ENCODE results near the gene OSBPL2. TPM values are rescaled to one million over a fixed set of nuclear protein-coding genes. Genes with fewer than 3 reads are reported as not detected.

OSBPL2 gene
- total and polyA plus RNA-seq, 9 of the 15 experiments (the other 6 are each of a cell fraction or from before 2014, with no cell fraction given), result 2.5 to 25.6 (median 14.1) TPM

DNA sequence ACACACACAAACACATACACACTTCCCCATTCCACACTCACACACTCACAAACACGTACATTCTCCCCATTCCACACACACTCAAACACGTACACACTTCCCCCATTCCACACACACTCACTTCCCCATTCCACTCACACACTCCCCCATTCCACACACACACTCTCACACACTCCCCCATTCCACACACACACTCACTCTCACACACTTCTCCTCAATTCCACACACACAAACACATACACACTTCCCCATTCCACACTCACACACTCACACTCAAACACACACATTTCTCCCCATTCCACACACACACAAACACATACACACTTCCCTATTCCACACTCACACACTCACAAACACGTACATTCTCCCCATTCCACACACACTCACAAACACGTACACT, 8.7 kb upstream of the OSBPL2 start:
- in situ Hi-C loops (cut with MboI) (no loop called here), intact Hi-C loops (cut with micrococcal nuclease) (no loop called here)
- FAIRE-seq (peak; percentile 68), ATAC-seq (no peak), DNase-seq (ENCODE audit: extremely low read depth in 1 of 4, low spot score in 3 of 4) (no peak)
- Histone ChIP-seq H3K9me1 (ENCODE audit: control insufficient read depth, insufficient read depth, low read length) (no peaks in the 10 kb centered on the region), H3K4me2 (ENCODE audit: insufficient read depth, low read length) (no peak overlapping the region), H3K36me3 (ENCODE audit: control insufficient read depth, insufficient read depth, low read length) (no peaks in the 10 kb centered on the region), H3K27me3 (ENCODE audit: control insufficient read depth in 2 of 2, insufficient read depth in 2 of 2, low read length in 2 of 2) (peaks cover 7 to 30% of the 10 kb centered on the region in 2 experiments; a peak in 4 of 5 replicates), H3K79me2 (ENCODE audit: control insufficient read depth, insufficient read depth, low read length) (no peaks in the 10 kb centered on the region), H2AFZ (ENCODE audit: low read depth, low read length) (no peak overlapping the region), H4K20me1 (replicated peaks; ENCODE audit: control insufficient read depth, insufficient read depth, low read length) (no peaks in the 10 kb centered on the region; the same call in none of the 2 replicates), H3K9ac (ENCODE audit: insufficient read depth in 1 of 2, low read depth in 2 of 2, low read length in 2 of 2) (no peak overlapping the region), H3K27ac (ENCODE audit: extremely low read depth, low read depth, low read length) (no peak overlapping the region), H3K4me3 (no peak overlapping the region), H3K9me3 (replicated peaks; ENCODE audit: control insufficient read depth, insufficient read depth, low read depth, low read length) (peaks cover 7% of the 10 kb centered on the region; the same call in 1 of the 2 replicates), H3K4me1 (replicated peaks in 1 of 2; ENCODE audit: control insufficient read depth in 2 of 2, insufficient read depth in 2 of 2, low read length in 2 of 2) (peaks cover 0 to 31% of the 10 kb centered on the region in 2 experiments; a peak in 2 of 5 replicates)
- BruUV-seq (replicated peaks), result no TSS peak
- TF ChIP-seq, protein P1, sequence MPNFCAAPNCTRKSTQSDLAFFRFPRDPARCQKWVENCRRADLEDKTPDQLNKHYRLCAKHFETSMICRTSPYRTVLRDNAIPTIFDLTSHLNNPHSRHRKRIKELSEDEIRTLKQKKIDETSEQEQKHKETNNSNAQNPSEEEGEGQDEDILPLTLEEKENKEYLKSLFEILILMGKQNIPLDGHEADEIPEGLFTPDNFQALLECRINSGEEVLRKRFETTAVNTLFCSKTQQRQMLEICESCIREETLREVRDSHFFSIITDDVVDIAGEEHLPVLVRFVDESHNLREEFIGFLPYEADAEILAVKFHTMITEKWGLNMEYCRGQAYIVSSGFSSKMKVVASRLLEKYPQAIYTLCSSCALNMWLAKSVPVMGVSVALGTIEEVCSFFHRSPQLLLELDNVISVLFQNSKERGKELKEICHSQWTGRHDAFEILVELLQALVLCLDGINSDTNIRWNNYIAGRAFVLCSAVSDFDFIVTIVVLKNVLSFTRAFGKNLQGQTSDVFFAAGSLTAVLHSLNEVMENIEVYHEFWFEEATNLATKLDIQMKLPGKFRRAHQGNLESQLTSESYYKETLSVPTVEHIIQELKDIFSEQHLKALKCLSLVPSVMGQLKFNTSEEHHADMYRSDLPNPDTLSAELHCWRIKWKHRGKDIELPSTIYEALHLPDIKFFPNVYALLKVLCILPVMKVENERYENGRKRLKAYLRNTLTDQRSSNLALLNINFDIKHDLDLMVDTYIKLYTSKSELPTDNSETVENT (CRISPR knock-in tag; IDR thresholded peaks at IDR 0.05), result no peak
- no peak for TF ChIP-seq ARID2 (IDR thresholded peaks at IDR 0.05)
- TF ChIP-seq ZEB2 (IDR thresholded peaks at IDR 0.05), result no peak
- TF ChIP-seq USF1 (CRISPR knock-in tag; IDR thresholded peaks at IDR 0.05), result 0 out of 2 replicates have a peak, but pooled peaks have one; percentile 19
- no peak for TF ChIP-seq ZNF316 (IDR thresholded peaks at IDR 0.05)
- POLR2A ChIA-PET, result no interaction called here
- 3% methylated on average over 4 of the region's 4 CpGs for WGBS (ENCODE audit: insufficient coverage, low coverage, missing lambda C conversion rate)
- CTCF ChIA-PET (ENCODE audit: low intra/inter-chr PET ratio), result no interaction called here

Measured in K562 (cell line).